Esophagus muscularis mucosa (tissue), 4 donors: ENCODE results near the gene COG5.

Experiments used
- EP300 ChIP-seq: sonication (generic); formaldehyde crosslinking; IDR thresholded peaks from one replicate; pipeline ENCODE4 v1.6.1; 2017; ENCODE audit warnings: antibody characterized with exemption
- POLR2A ChIP-seq: fragments of 450-650 bp; IDR thresholded peaks from one replicate; pipeline ENCODE4 v1.6.1; 2017; ENCODE audit warnings: antibody characterized with exemption, moderate library complexity, mild to moderate bottlenecking, low read depth
- POLR2AphosphoS5 ChIP-seq, 2 donors: sonication (generic); formaldehyde crosslinking; IDR thresholded peaks; one replicate each; pipeline ENCODE4 v1.6.1; 2017; ENCODE audit warnings: antibody characterized with exemption in 2 of 2
- TF ChIP-seq, protein P1 (sequence below), 3 experiments: fragments of 200-600 bp in 2 of 3; fragments of 450-650 bp in 1 of 3; sonication (generic) in 2 of 3; IDR thresholded peaks; one replicate each; pipeline ENCODE4 v1.5.1; 2017 to 2019; ENCODE audit warnings: antibody characterized with exemption in 3 of 3, mild to moderate bottlenecking in 2 of 3, moderate library complexity in 1 of 3

DNA sequence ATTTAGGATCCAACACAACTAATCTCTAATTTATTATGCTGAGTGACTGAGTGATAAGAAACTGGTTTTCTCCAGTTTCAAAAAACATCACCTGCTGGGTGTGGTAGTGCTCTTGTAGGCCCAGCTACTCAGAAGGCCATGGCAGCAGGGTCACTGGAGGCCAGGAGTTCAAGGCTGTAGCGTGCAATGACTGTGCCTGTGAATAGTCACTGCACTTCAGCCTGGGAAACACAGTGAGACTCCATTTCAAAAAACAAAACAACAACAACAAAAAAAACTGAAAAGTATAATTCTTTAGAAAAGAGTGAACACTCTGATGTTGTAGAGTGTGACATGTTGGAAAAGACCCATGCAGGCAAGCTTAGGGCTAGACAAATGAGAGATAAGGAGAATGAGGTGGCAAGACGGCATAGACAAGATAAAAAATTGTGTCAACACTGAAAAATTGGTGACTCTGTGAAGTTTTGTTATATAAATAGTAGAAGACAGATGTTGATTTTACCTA, 243.9 kb downstream of the COG5 start:
- TF ChIP-seq POLR2AphosphoS5 (IDR thresholded peaks at IDR 0.05) (no peak), POLR2A (no peak), EP300 (no peak)
- TF ChIP-seq, protein P1, sequence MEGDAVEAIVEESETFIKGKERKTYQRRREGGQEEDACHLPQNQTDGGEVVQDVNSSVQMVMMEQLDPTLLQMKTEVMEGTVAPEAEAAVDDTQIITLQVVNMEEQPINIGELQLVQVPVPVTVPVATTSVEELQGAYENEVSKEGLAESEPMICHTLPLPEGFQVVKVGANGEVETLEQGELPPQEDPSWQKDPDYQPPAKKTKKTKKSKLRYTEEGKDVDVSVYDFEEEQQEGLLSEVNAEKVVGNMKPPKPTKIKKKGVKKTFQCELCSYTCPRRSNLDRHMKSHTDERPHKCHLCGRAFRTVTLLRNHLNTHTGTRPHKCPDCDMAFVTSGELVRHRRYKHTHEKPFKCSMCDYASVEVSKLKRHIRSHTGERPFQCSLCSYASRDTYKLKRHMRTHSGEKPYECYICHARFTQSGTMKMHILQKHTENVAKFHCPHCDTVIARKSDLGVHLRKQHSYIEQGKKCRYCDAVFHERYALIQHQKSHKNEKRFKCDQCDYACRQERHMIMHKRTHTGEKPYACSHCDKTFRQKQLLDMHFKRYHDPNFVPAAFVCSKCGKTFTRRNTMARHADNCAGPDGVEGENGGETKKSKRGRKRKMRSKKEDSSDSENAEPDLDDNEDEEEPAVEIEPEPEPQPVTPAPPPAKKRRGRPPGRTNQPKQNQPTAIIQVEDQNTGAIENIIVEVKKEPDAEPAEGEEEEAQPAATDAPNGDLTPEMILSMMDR (IDR thresholded peaks at IDR 0.05): no peak
